IPS-11a (cell line): Measurements from ENCODE around the gene FITM1.

Experiments
- H3K4me3 ChIP-seq: one replicate; pipeline ENCODE4 v1.5.1; 2013; ENCODE audit warnings: low read depth, low read length, control low read depth

FITM1 gene

GRCh38 chr14:24179961-24180796 is 49.7 kb downstream of the FITM1 start:
- H3K4me3 ChIP-seq, result no peak overlapping the region

GRCh38 chr14:24181371-24182077 is 51.1 kb downstream of the FITM1 start:
- no peak overlapping the region for H3K4me3 ChIP-seq
